ENCODE data around the gene MRPL33.
A peak's percentile ranks its signal among the peaks of the same experiment; 100 is the strongest.

Gene MRPL33

GRCh38 chr2:27766287-27766661 is 5.2 kb upstream of the MRPL33 start:
- peak overlapping the region; percentile 56 for H3K4me3 ChIP-seq (ENCODE audit: low read length)
- H3K27me3 ChIP-seq (ENCODE audit: control insufficient read depth, insufficient read depth, low read length): no peaks in the 10 kb centered on the region
- no peak overlapping the region for H3K9ac ChIP-seq (ENCODE audit: low read length)
- H3K4me1 ChIP-seq (ENCODE audit: control insufficient read depth, insufficient read depth, low read length): peaks cover 2% of the 10 kb centered on the region
- H3K27ac ChIP-seq (ENCODE audit: low read depth, low read length): no peak overlapping the region
- no peaks in the 10 kb centered on the region for H3K36me3 ChIP-seq (ENCODE audit: control insufficient read depth, insufficient read depth, low read length)

GRCh38 chr2:27771202-27771547 is 344 bp upstream of the MRPL33 start:
- H3K27ac ChIP-seq (ENCODE audit: low read depth, low read length): peak overlapping the region; percentile 94
- H3K9ac ChIP-seq (ENCODE audit: low read length): peak overlapping the region; percentile 16
- H3K27me3 ChIP-seq (ENCODE audit: control insufficient read depth, insufficient read depth, low read length): no peaks in the 10 kb centered on the region
- H3K4me1 ChIP-seq (ENCODE audit: control insufficient read depth, insufficient read depth, low read length): peaks cover 22% of the 10 kb centered on the region
- H3K4me3 ChIP-seq (ENCODE audit: low read length): peak overlapping the region; percentile 94
- H3K36me3 ChIP-seq (ENCODE audit: control insufficient read depth, insufficient read depth, low read length): no peaks in the 10 kb centered on the region

- no peaks in the 10 kb centered on the region for H3K27me3 ChIP-seq (ENCODE audit: control insufficient read depth, insufficient read depth, low read length)
- no peak overlapping the region for H3K9ac ChIP-seq (ENCODE audit: low read length)
- H3K4me1 ChIP-seq (ENCODE audit: control insufficient read depth, insufficient read depth, low read length): peaks cover 28% of the 10 kb centered on the region
- peak overlapping the region; percentile 37 for H3K4me3 ChIP-seq (ENCODE audit: low read length)
- no peaks in the 10 kb centered on the region for H3K36me3 ChIP-seq (ENCODE audit: control insufficient read depth, insufficient read depth, low read length)
- H3K27ac ChIP-seq (ENCODE audit: low read depth, low read length): peak overlapping the region; percentile 94
Observed at GRCh38 chr2:27772804-27773203, 1.3 kb downstream of the MRPL33 start.

GRCh38 chr2:27773959-27774358 is 2.4 kb downstream of the MRPL33 start:
- H3K27me3 ChIP-seq (ENCODE audit: control insufficient read depth, insufficient read depth, low read length): no peaks in the 10 kb centered on the region
- H3K36me3 ChIP-seq (ENCODE audit: control insufficient read depth, insufficient read depth, low read length): no peaks in the 10 kb centered on the region
- peak overlapping the region; percentile 22 for H3K27ac ChIP-seq (ENCODE audit: low read depth, low read length)
- H3K4me3 ChIP-seq (ENCODE audit: low read length): no peak overlapping the region
- H3K4me1 ChIP-seq (ENCODE audit: control insufficient read depth, insufficient read depth, low read length): peaks cover 32% of the 10 kb centered on the region
- H3K9ac ChIP-seq (ENCODE audit: low read length): no peak overlapping the region

- H3K4me3 ChIP-seq (ENCODE audit: low read length): no peak overlapping the region
- peaks cover 43% of the 10 kb centered on the region for H3K4me1 ChIP-seq (ENCODE audit: control insufficient read depth, insufficient read depth, low read length)
- peak overlapping the region; percentile 64 for H3K27ac ChIP-seq (ENCODE audit: low read depth, low read length)
- no peaks in the 10 kb centered on the region for H3K36me3 ChIP-seq (ENCODE audit: control insufficient read depth, insufficient read depth, low read length)
- no peak overlapping the region for H3K9ac ChIP-seq (ENCODE audit: low read length)
- H3K27me3 ChIP-seq (ENCODE audit: control insufficient read depth, insufficient read depth, low read length): no peaks in the 10 kb centered on the region
Observed at GRCh38 chr2:27776097-27776496, 4.6 kb downstream of the MRPL33 start.

GRCh38 chr2:27776696-27777095 is 5.2 kb downstream of the MRPL33 start:
- peaks cover 42% of the 10 kb centered on the region for H3K4me1 ChIP-seq (ENCODE audit: control insufficient read depth, insufficient read depth, low read length)
- no peaks in the 10 kb centered on the region for H3K36me3 ChIP-seq (ENCODE audit: control insufficient read depth, insufficient read depth, low read length)
- peak overlapping the region; percentile 64 for H3K27ac ChIP-seq (ENCODE audit: low read depth, low read length)
- no peak overlapping the region for H3K9ac ChIP-seq (ENCODE audit: low read length)
- H3K27me3 ChIP-seq (ENCODE audit: control insufficient read depth, insufficient read depth, low read length): no peaks in the 10 kb centered on the region
- H3K4me3 ChIP-seq (ENCODE audit: low read length): no peak overlapping the region

GRCh38 chr2:27779417-27780055 is 8.0 kb downstream of the MRPL33 start:
- Histone ChIP-seq H3K4me1 (ENCODE audit: control insufficient read depth, insufficient read depth, low read length) (peaks cover 29% of the 10 kb centered on the region), H3K4me3 (ENCODE audit: low read length) (no peak overlapping the region), H3K27me3 (ENCODE audit: control insufficient read depth, insufficient read depth, low read length) (no peaks in the 10 kb centered on the region), H3K36me3 (ENCODE audit: control insufficient read depth, insufficient read depth, low read length) (no peaks in the 10 kb centered on the region), H3K27ac (ENCODE audit: low read depth, low read length) (peak overlapping the region; percentile 85), H3K9ac (ENCODE audit: low read length) (no peak overlapping the region)

GRCh38 chr2:27781496-27781895 is 10.0 kb downstream of the MRPL33 start:
- H3K27ac ChIP-seq (ENCODE audit: low read depth, low read length): no peak overlapping the region
- no peak overlapping the region for H3K4me3 ChIP-seq (ENCODE audit: low read length)
- H3K36me3 ChIP-seq (ENCODE audit: control insufficient read depth, insufficient read depth, low read length): no peaks in the 10 kb centered on the region

GRCh38 chr2:27782701-27783100 is 11.2 kb downstream of the MRPL33 start:
- no peaks in the 10 kb centered on the region for H3K36me3 ChIP-seq (ENCODE audit: control insufficient read depth, insufficient read depth, low read length)
- no peak overlapping the region for H3K27ac ChIP-seq (ENCODE audit: low read depth, low read length)
- no peak overlapping the region for H3K9ac ChIP-seq (ENCODE audit: low read length)
- no peak overlapping the region for H3K4me3 ChIP-seq (ENCODE audit: low read length)
- H3K4me1 ChIP-seq (ENCODE audit: control insufficient read depth, insufficient read depth, low read length): peaks cover 17% of the 10 kb centered on the region
- H3K27me3 ChIP-seq (ENCODE audit: control insufficient read depth, insufficient read depth, low read length): no peaks in the 10 kb centered on the region

More at GRCh38 chr2:27781496-27781895, 10.0 kb downstream of the MRPL33 start:
- Histone ChIP-seq H3K27me3 (ENCODE audit: control insufficient read depth, insufficient read depth, low read length) (no peaks in the 10 kb centered on the region), H3K9ac (ENCODE audit: low read length) (no peak overlapping the region), H3K4me1 (ENCODE audit: control insufficient read depth, insufficient read depth, low read length) (peaks cover 20% of the 10 kb centered on the region)

- H3K4me1 ChIP-seq (ENCODE audit: control insufficient read depth, insufficient read depth, low read length): peaks cover 7% of the 10 kb centered on the region
- no peak overlapping the region for H3K9ac ChIP-seq (ENCODE audit: low read length)
- no peaks in the 10 kb centered on the region for H3K27me3 ChIP-seq (ENCODE audit: control insufficient read depth, insufficient read depth, low read length)
- no peak overlapping the region for H3K4me3 ChIP-seq (ENCODE audit: low read length)
- H3K27ac ChIP-seq (ENCODE audit: low read depth, low read length): no peak overlapping the region
- H3K36me3 ChIP-seq (ENCODE audit: control insufficient read depth, insufficient read depth, low read length): peaks cover 2% of the 10 kb centered on the region
Observed at GRCh38 chr2:27790796-27791195, 19.3 kb downstream of the MRPL33 start.

- Histone ChIP-seq H3K36me3 (ENCODE audit: control insufficient read depth, insufficient read depth, low read length) (peaks cover 2% of the 10 kb centered on the region), H3K9ac (ENCODE audit: low read length) (no peak overlapping the region), H3K27ac (ENCODE audit: low read depth, low read length) (no peak overlapping the region), H3K4me1 (ENCODE audit: control insufficient read depth, insufficient read depth, low read length) (peaks cover 15% of the 10 kb centered on the region), H3K4me3 (ENCODE audit: low read length) (no peak overlapping the region), H3K27me3 (ENCODE audit: control insufficient read depth, insufficient read depth, low read length) (no peaks in the 10 kb centered on the region)
Observed at GRCh38 chr2:27792759-27793158, 21.2 kb downstream of the MRPL33 start.

- Histone ChIP-seq H3K4me1 (ENCODE audit: control insufficient read depth, insufficient read depth, low read length) (peaks cover 30% of the 10 kb centered on the region), H3K27me3 (ENCODE audit: control insufficient read depth, insufficient read depth, low read length) (no peaks in the 10 kb centered on the region), H3K36me3 (ENCODE audit: control insufficient read depth, insufficient read depth, low read length) (peaks cover 2% of the 10 kb centered on the region), H3K9ac (ENCODE audit: low read length) (no peak overlapping the region), H3K4me3 (ENCODE audit: low read length) (no peak overlapping the region), H3K27ac (ENCODE audit: low read depth, low read length) (peak overlapping the region; percentile 78)
Observed at GRCh38 chr2:27795093-27795834, 23.7 kb downstream of the MRPL33 start.

- no peaks in the 10 kb centered on the region for H3K27me3 ChIP-seq (ENCODE audit: control insufficient read depth, insufficient read depth, low read length)
- H3K27ac ChIP-seq (ENCODE audit: low read depth, low read length): peak overlapping the region; percentile 80
- H3K4me3 ChIP-seq (ENCODE audit: low read length): no peak overlapping the region
- H3K9ac ChIP-seq (ENCODE audit: low read length): no peak overlapping the region
- peaks cover 33% of the 10 kb centered on the region for H3K4me1 ChIP-seq (ENCODE audit: control insufficient read depth, insufficient read depth, low read length)
- peaks cover 2% of the 10 kb centered on the region for H3K36me3 ChIP-seq (ENCODE audit: control insufficient read depth, insufficient read depth, low read length)
Observed at GRCh38 chr2:27795868-27796277, 24.4 kb downstream of the MRPL33 start.

Measured in rectal smooth muscle tissue (tissue), 1 donor.